ENCODE measurements around the gene LIPT2.

Gene LIPT2

DNA sequence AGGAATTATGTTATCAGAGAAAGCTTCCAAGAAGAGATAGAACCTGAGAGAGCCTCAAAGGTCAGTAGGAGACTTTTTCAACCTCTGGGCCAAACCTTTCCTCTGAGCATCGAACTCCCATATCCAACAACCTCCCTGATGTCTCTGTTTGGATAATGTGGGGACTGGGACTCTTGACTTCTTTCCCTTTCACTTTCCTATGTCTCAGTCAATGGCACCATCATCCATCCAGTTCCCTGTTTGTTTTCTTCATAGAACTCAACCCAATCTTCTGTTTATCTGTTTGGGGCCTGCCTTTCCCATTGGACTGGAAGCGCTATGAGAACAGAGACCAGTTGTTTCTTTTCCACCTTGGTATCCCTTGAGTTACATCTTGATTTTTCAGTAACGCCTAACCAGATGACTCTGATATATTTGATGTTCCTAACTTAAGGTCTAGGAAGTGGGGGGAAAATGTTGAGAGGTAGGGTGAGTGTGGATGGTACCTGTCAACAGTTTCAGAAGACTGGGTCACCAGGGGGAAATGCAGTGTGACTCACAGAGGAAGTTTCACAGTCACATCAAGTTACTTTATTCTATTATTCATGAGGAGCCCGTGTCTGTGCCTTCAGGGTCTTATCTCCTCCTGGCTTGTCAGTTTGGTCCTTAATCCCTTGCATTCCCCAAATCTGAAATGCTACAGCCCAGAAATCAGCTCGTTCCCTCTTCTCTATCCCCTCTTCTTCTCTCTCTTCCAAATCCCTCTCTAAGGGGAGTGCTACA, 21.7 kb downstream of the LIPT2 start:
- Histone ChIP-seq H3K9ac (ENCODE audit: insufficient read length) (no peak overlapping the region), H3K36me3 (ENCODE audit: insufficient read depth, low read length) (no peaks in the 10 kb centered on the region), H3K27ac (peak overlapping the region; percentile 99), H3K4me3 (no peak overlapping the region), H3K9me3 (ENCODE audit: low read depth, low read length) (no peaks in the 10 kb centered on the region)
- TF ChIP-seq EZH2 (IDR thresholded peaks at IDR 0.05) (no peak), FOXP2 (optimal IDR thresholded peaks at IDR 0.05; ENCODE audit: control extremely low read depth, extremely low read length, insufficient read depth) (no peak), POLR2AphosphoS5 (IDR thresholded peaks at IDR 0.05; ENCODE audit: borderline replicate concordance, low read depth, low read length) (no peak)
- peak; percentile 62 for DNase-seq (ENCODE audit: low read depth, low spot score)

GRCh38 chr11:74471037-74471436, 22.5 kb downstream of the LIPT2 start:
- H3K27ac ChIP-seq = peak overlapping the region; percentile 99
- TF ChIP-seq EZH2 (IDR thresholded peaks at IDR 0.05) = no peak
- no peak for TF ChIP-seq POLR2AphosphoS5 (IDR thresholded peaks at IDR 0.05; ENCODE audit: borderline replicate concordance, low read depth, low read length)
- TF ChIP-seq FOXP2 (optimal IDR thresholded peaks at IDR 0.05; ENCODE audit: control extremely low read depth, extremely low read length, insufficient read depth) = no peak
- no peaks in the 10 kb centered on the region for H3K9me3 ChIP-seq (ENCODE audit: low read depth, low read length)
- no peak overlapping the region for H3K9ac ChIP-seq (ENCODE audit: insufficient read length)
- H3K36me3 ChIP-seq (ENCODE audit: insufficient read depth, low read length) = peaks cover 6% of the 10 kb centered on the region; the same call in 1 of the 2 replicates
- no peak for DNase-seq (ENCODE audit: low read depth, low spot score)
- no peak overlapping the region for H3K4me3 ChIP-seq

DNA sequence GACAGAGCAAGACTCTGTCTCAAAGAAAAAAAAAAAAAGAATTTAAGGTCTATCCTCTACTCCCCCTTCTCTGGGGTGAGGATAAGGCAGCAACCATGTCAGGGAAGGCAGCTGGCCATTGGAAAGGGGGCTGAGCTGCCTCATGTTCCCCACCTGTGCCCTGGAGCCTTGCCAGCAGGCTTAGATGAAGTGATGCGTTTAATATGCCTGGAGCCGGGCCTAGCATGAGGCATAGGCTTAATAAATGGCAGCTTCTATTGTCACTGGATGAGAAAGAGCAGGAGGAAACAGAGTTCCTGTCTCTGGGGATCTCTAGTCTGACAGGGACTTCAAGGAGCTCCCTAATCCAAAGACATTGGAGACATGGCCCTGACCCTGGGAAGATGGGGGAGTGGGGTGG, 23.0 kb downstream of the LIPT2 start:
- TF ChIP-seq POLR2AphosphoS5 (IDR thresholded peaks at IDR 0.05; ENCODE audit: borderline replicate concordance, low read depth, low read length) (peak; percentile 17; the same call in 1 of the 2 replicates), EZH2 (IDR thresholded peaks at IDR 0.05) (no peak)
- Histone ChIP-seq H3K27ac (peak overlapping the region; percentile 99), H3K9ac (ENCODE audit: insufficient read length) (no peak overlapping the region), H3K4me3 (no peak overlapping the region), H3K9me3 (ENCODE audit: low read depth, low read length) (no peaks in the 10 kb centered on the region), H3K36me3 (ENCODE audit: insufficient read depth, low read length) (peaks cover 6% of the 10 kb centered on the region; the same call in 1 of the 2 replicates)
- DNase-seq (ENCODE audit: low read depth, low spot score) = no peak

DNA sequence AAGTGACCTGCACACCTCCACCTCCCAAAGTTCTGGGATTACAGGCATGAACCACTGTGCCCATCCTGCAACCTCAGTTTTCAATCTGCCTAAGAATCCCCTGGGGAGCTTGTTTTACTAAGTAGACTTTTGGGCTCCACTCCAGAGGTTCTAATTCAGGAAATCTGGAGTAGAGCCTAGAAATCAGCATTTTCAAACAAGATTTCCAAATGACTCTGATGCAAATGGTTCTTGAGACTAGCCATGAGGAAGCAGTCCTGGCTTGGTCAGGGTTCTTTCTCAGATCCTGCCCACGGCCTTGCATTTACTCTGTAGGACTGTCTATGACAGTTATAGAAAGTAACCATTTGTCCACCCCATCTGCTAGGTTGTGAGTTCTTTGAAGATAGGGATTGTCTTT, 24.6 kb downstream of the LIPT2 start:
- TF ChIP-seq FOXP2 (optimal IDR thresholded peaks at IDR 0.05; ENCODE audit: control extremely low read depth, extremely low read length, insufficient read depth) (no peak), POLR2AphosphoS5 (IDR thresholded peaks at IDR 0.05; ENCODE audit: borderline replicate concordance, low read depth, low read length) (no peak), EZH2 (IDR thresholded peaks at IDR 0.05) (no peak)
- H3K36me3 ChIP-seq (ENCODE audit: insufficient read depth, low read length) = peaks cover 16% of the 10 kb centered on the region
- peak; percentile 97 for DNase-seq (ENCODE audit: low read depth, low spot score)

DNA sequence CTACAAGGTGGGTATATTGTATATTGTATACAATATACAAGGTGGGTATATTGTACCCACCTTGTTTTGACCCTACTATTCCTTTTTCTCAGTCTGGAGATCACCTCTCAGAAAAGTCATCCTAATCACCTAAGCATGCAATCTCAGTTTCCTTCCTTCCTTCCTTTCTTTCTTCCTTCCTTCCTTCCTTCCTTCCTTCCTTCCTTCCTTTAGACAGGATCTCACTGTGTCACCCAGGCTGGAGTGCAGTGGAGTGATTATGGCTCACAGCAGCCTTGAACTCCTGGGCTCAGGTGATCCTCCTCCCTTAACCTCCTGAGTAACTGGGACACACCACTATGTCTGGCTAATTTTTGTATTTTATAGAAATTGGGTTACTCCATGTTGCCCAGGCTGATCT, 25.0 kb downstream of the LIPT2 start:
- no peaks in the 10 kb centered on the region for H3K9me3 ChIP-seq (ENCODE audit: low read depth, low read length)
- peak overlapping the region; percentile 78 for H3K4me3 ChIP-seq
- TF ChIP-seq POLR2AphosphoS5 (IDR thresholded peaks at IDR 0.05; ENCODE audit: borderline replicate concordance, low read depth, low read length) = no peak; the same call in 1 of the 2 replicates
- TF ChIP-seq FOXP2 (optimal IDR thresholded peaks at IDR 0.05; ENCODE audit: control extremely low read depth, extremely low read length, insufficient read depth) = no peak
- no peak for TF ChIP-seq EZH2 (IDR thresholded peaks at IDR 0.05)
- peak overlapping the region; percentile 93 for H3K9ac ChIP-seq (ENCODE audit: insufficient read length)
- peak overlapping the region; percentile 99 for H3K27ac ChIP-seq
- peak; percentile 88 for DNase-seq (ENCODE audit: low read depth, low spot score)
- peaks cover 20% of the 10 kb centered on the region for H3K36me3 ChIP-seq (ENCODE audit: insufficient read depth, low read length)

More for the DNA sequence above, 24.6 kb downstream of the LIPT2 start:
- H3K4me3 ChIP-seq = peak overlapping the region; percentile 78
- H3K9me3 ChIP-seq (ENCODE audit: low read depth, low read length) = no peaks in the 10 kb centered on the region
- H3K9ac ChIP-seq (ENCODE audit: insufficient read length) = peak overlapping the region; percentile 61
- H3K27ac ChIP-seq = peak overlapping the region; percentile 99

DNA sequence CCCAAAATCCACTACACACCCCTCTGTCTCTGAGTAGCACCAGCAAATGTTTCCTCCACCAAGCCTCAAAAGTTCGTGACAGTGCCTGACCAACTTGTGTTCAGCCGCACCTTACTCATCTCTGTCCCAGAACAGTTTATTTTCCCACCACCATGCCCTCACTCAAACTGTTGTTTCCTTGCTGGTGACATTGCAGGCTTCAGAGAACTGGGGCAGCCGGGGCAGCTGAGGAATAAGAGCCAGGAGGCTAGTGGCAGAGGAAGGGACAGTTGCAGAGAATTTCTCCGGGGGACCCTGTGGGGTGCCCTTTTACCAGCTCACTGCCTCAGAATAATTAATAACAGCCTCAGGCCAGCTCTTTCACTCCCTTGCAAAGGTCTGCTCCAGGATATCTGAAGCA, 25.5 kb downstream of the LIPT2 start:
- Histone ChIP-seq H3K9me3 (ENCODE audit: low read depth, low read length) (no peaks in the 10 kb centered on the region), H3K36me3 (ENCODE audit: insufficient read depth, low read length) (peaks cover 25% of the 10 kb centered on the region), H3K27ac (peak overlapping the region; percentile 99), H3K9ac (ENCODE audit: insufficient read length) (peak overlapping the region; percentile 93), H3K4me3 (peak overlapping the region; percentile 78)
- no peak for DNase-seq (ENCODE audit: low read depth, low spot score)
- TF ChIP-seq POLR2AphosphoS5 (IDR thresholded peaks at IDR 0.05; ENCODE audit: borderline replicate concordance, low read depth, low read length) (peak; percentile 69), EZH2 (IDR thresholded peaks at IDR 0.05) (no peak), FOXP2 (optimal IDR thresholded peaks at IDR 0.05; ENCODE audit: control extremely low read depth, extremely low read length, insufficient read depth) (no peak)

- peak within 1 kb of the TSS; percentile 93 for H3K9ac ChIP-seq (ENCODE audit: insufficient read length)
- peak within 1 kb of the TSS; percentile 99 for H3K27ac ChIP-seq
- DNase-seq (ENCODE audit: low read depth, low spot score) = no peak
Observed at GRCh38 chr11:74466916-74467885, 26.3 kb downstream of the LIPT2 start, which contains the start of gene KCNE3. TSS of gene KCNE3 (minus strand) at chr11:74467549. CDS start at chr11:74457563, 9,986 bp downstream.

DNA sequence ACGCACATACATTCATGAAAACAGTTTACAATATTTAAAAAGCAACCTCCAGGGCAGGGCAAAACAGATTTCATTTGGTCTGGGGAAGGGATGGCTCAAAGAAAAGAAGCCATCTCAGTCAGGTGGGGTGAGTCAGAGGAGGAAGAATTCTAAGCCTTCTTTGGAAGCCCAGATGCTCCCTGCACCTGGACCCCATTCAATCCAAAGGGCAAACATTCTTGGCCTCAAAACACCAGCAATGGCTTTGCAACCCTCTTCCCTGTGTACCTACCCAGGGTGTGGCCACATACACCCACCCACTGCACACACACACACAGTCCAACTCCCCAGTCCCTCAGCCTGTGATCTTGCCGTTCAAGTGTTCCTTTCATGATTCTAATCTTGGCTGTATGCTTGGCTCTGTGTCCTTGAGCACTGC, 28.2 kb downstream of the LIPT2 start:
- Histone ChIP-seq H3K9me3 (ENCODE audit: low read depth, low read length) (no peaks in the 10 kb centered on the region), H3K4me3 (peak overlapping the region; percentile 78), H3K9ac (ENCODE audit: insufficient read length) (peak overlapping the region; percentile 93), H3K36me3 (ENCODE audit: insufficient read depth, low read length) (peaks cover 52% of the 10 kb centered on the region), H3K27ac (peak overlapping the region; percentile 99)
- DNase-seq (ENCODE audit: low read depth, low spot score) = no peak
- TF ChIP-seq EZH2 (IDR thresholded peaks at IDR 0.05) (no peak), POLR2AphosphoS5 (IDR thresholded peaks at IDR 0.05; ENCODE audit: borderline replicate concordance, low read depth, low read length) (no peak), FOXP2 (optimal IDR thresholded peaks at IDR 0.05; ENCODE audit: control extremely low read depth, extremely low read length, insufficient read depth) (no peak)

More at GRCh38 chr11:74466916-74467885, 26.3 kb downstream of the LIPT2 start, which contains the start of gene KCNE3:
- Histone ChIP-seq H3K9me3 (ENCODE audit: low read depth, low read length) (no peaks in the 10 kb centered on the region), H3K4me3 (peak within 1 kb of the TSS; percentile 78), H3K36me3 (ENCODE audit: insufficient read depth, low read length) (peaks cover 34% of the 10 kb centered on the region)
- TF ChIP-seq POLR2AphosphoS5 (IDR thresholded peaks at IDR 0.05; ENCODE audit: borderline replicate concordance, low read depth, low read length) (peak; percentile 64; the same call in 1 of the 2 replicates), EZH2 (IDR thresholded peaks at IDR 0.05) (no peak), FOXP2 (optimal IDR thresholded peaks at IDR 0.05; ENCODE audit: control extremely low read depth, extremely low read length, insufficient read depth) (no peak)
